SK-N-SH (cell line): Measurements from ENCODE around the gene SUFU. TPM values are rescaled to one million over a fixed set of nuclear protein-coding genes. Genes with fewer than 3 reads are reported as not detected.

ENCODE experiments used
- CTCF ChIA-PET: fragments of 300-600, 350-600 bp; formaldehyde crosslinking; extraction: SDS; loops from one replicate; lab custom pipeline; 2021; lab: Yijun Ruan, JAX
- POLR2A ChIA-PET: fragments of 350-600 bp; sonication (Branson Sonifier 250); formaldehyde crosslinking; extraction: SDS; loops from one replicate; lab custom pipeline; 2020; ENCODE audit warnings: antibody characterized with exemption, inconsistent platforms; lab: Yijun Ruan, JAX
- DNase-seq: peaks from one replicate; pipeline ENCODE4 v3.0.0; 2012
- H2AFZ ChIP-seq: fragments of 200-600 bp; sonication (generic); 2 replicates; pipeline ENCODE4 v1.8.1; 2016; ENCODE audit warnings: antibody characterized with exemption, mild to moderate bottlenecking, low read depth
- H3F3A ChIP-seq: fragments of 200-600 bp; sonication (generic); replicated peaks from 2 replicates; pipeline ENCODE3; 2016; ENCODE audit warnings: antibody characterized with exemption, mild to moderate bottlenecking; ENCODE audit not compliant: insufficient read depth
- H3K27ac ChIP-seq, 2 experiments: fragments of 200-500 bp in 1 of 2; fragments of 200-600 bp in 1 of 2; sonication (Bioruptor generic) in 1 of 2; sonication (generic), shearing (Covaris generic) in 1 of 2; 2 replicates each; pipeline versions ENCODE4 v1.5.1 to v1.6.1; 2014 to 2016; ENCODE audit warnings: low read depth in 2 of 2, inconsistent platforms in 1 of 2, low read length in 1 of 2, mild to moderate bottlenecking in 1 of 2, mixed read lengths in 1 of 2
- H3K27me3 ChIP-seq: fragments of 200-600 bp; sonication (generic), shearing (Covaris generic); 2 replicates; pipeline ENCODE4 v1.6.1; 2016; ENCODE audit warnings: mixed run types; ENCODE audit not compliant: insufficient read depth
- H3K36me3 ChIP-seq, 2 experiments: fragments of 200-500 bp in 1 of 2; fragments of 200-600 bp in 1 of 2; sonication (Bioruptor generic) in 1 of 2; sonication (generic) in 1 of 2; replicated peaks in 1 of 2; 2 replicates each; pipeline versions ENCODE3 to v1.5.1; 2014 to 2016; ENCODE audit warnings: low read length in 1 of 2, mild to moderate bottlenecking in 1 of 2; ENCODE audit not compliant: insufficient read depth in 2 of 2, control insufficient read depth in 1 of 2
- H3K4me1 ChIP-seq, 2 experiments: fragments of 200-500 bp in 1 of 2; fragments of 200-600 bp in 1 of 2; sonication (Bioruptor generic) in 1 of 2; sonication (generic), shearing (Covaris generic) in 1 of 2; 2 replicates each; pipeline versions ENCODE4 v1.5.1 to v1.6.1; 2014 to 2016; ENCODE audit warnings: low read depth in 1 of 2, low read length in 1 of 2, mixed run types in 1 of 2; ENCODE audit not compliant: insufficient read depth in 2 of 2, control insufficient read depth in 1 of 2
- H3K4me2 ChIP-seq: fragments of 200-600 bp; sonication (generic), shearing (Covaris generic); 2 replicates; pipeline ENCODE4 v1.6.1; 2017; ENCODE audit warnings: mixed run types
- H3K4me3 ChIP-seq, 2 experiments: fragments of 200-500 bp in 1 of 2; fragments of 200-600 bp in 1 of 2; sonication (Bioruptor generic) in 1 of 2; sonication (generic), shearing (Covaris generic) in 1 of 2; 2 replicates each; pipeline versions ENCODE4 v1.5.1 to v1.8.1; 2014 to 2016; ENCODE audit warnings: low read depth in 2 of 2, inconsistent platforms in 1 of 2, low read length in 1 of 2, mild to moderate bottlenecking in 1 of 2, mixed read lengths in 1 of 2, moderate library complexity in 1 of 2
- H3K79me2 ChIP-seq: fragments of 200-600 bp; sonication (generic); 2 replicates; pipeline ENCODE4 v1.8.1; 2017; ENCODE audit warnings: mild to moderate bottlenecking; ENCODE audit not compliant: insufficient read depth
- H3K9ac ChIP-seq: fragments of 200-600 bp; sonication (generic); 2 replicates; pipeline ENCODE4 v1.6.1; 2017; ENCODE audit warnings: mixed run types
- H3K9me2 ChIP-seq: fragments of 200-600 bp; sonication (generic); 2 replicates; pipeline ENCODE4 v1.6.1; 2017; ENCODE audit warnings: mixed run types
- H3K9me3 ChIP-seq: fragments of 200-600 bp; sonication (generic); 2 replicates; pipeline ENCODE4 v1.6.1; 2017; ENCODE audit warnings: mixed run types, mild to moderate bottlenecking, moderate library complexity
- H4K20me1 ChIP-seq: fragments of 200-600 bp; sonication (generic); 2 replicates; pipeline ENCODE4 v1.6.1; 2017; ENCODE audit warnings: mild to moderate bottlenecking, mixed run types; ENCODE audit not compliant: insufficient read depth
- GABPA ChIP-seq: IDR thresholded peaks from 2 replicates; pipeline ENCODE4 v1.4.0; 2012; ENCODE audit warnings: low read depth, mild to moderate bottlenecking
- JUND ChIP-seq: IDR thresholded peaks from 2 replicates; pipeline ENCODE4 v1.4.0; 2012
- MEF2A ChIP-seq: IDR thresholded peaks from 2 replicates; pipeline ENCODE4 v1.4.0; 2012; ENCODE audit warnings: low read depth, borderline replicate concordance
- MXI1 ChIP-seq: IDR thresholded peaks from 2 replicates; pipeline ENCODE4 v1.6.1; 2012; ENCODE audit warnings: mild to moderate bottlenecking, low read depth, low read length, improper control_type of control experiment
- NFIC ChIP-seq: IDR thresholded peaks from 2 replicates; pipeline ENCODE4 v1.4.0; 2012; ENCODE audit warnings: borderline replicate concordance
- NRF1 ChIP-seq: IDR thresholded peaks from 2 replicates; pipeline ENCODE4 v1.6.1; 2012; ENCODE audit warnings: low read depth, mild to moderate bottlenecking, low read length
- POLR2AphosphoS5 ChIP-seq: IDR thresholded peaks from 2 replicates; pipeline ENCODE4 v1.6.1; 2012; ENCODE audit warnings: low read depth, low read length
- RFX5 ChIP-seq: IDR thresholded peaks from 2 replicates; pipeline ENCODE4 v1.6.1; 2012; ENCODE audit warnings: mild to moderate bottlenecking, improper control_type of control experiment, low read length
- TAF1 ChIP-seq: IDR thresholded peaks from 2 replicates; pipeline ENCODE4 v1.6.1; 2012; ENCODE audit warnings: low read depth, mild to moderate bottlenecking, low read length, moderate library complexity, borderline replicate concordance
- TEAD4 ChIP-seq: IDR thresholded peaks from 2 replicates; pipeline ENCODE4 v1.4.0; 2012; ENCODE audit warnings: mild to moderate bottlenecking, borderline replicate concordance; ENCODE audit not compliant: insufficient read depth
- YY1 ChIP-seq: IDR thresholded peaks from 2 replicates; pipeline ENCODE4 v1.4.0; 2012; ENCODE audit warnings: low read depth, mild to moderate bottlenecking
- WGBS: methylation state at CpG from one replicate; pipeline ENCODE4 v1.1.6; 2017; ENCODE audit warnings: low lambda C conversion rate; 5-methylcytosine and 5-hydroxymethylcytosine counted together
- polyA plus RNA-seq, 3 experiments: library from polyadenylated mRNA; depleted of rRNA; stranded (reverse); fragments of >200 nt; gene quantifications; 2 replicates each; pipeline ENCODE4 v1.2.3, GENCODE V29; 2012
- TF ChIP-seq, protein P1 (sequence below): IDR thresholded peaks from 2 replicates; pipeline ENCODE4; 2012
- TF ChIP-seq, protein P2 (sequence below): IDR thresholded peaks from 2 replicates; pipeline ENCODE4 v1.6.1; 2012; ENCODE audit warnings: mild to moderate bottlenecking, low read depth, low read length, moderate library complexity
- TF ChIP-seq, protein P3 (sequence below): fragments of 150-350 bp; IDR thresholded peaks from 2 replicates; pipeline ENCODE4 v1.6.1; 2017; ENCODE audit warnings: antibody characterized with exemption, low read length, low read depth, borderline replicate concordance

The SUFU gene
- polyA plus RNA-seq, 1 of the 3 experiments (the other 2 are of a cell fraction) = 5.7 TPM

DNA sequence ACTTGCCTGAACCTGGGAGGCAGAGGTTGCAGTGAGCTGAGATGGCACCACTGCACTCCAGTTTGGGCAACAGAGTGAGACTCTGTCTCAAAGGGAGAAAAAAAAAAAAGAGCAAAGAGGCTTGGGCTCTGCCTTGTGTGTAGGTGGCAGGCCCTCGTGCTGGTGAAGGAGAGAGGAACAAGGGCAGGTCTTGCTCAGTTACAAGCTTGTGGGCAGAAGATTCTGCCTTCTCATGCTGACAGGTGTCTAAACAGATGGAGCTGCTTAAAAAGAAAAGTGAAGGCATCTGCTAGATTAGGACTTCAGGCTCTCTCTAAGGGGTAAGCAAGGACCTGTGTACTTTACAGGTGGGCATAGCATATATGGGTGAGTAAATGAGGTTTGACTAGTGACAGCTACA is 75.0 kb downstream of the SUFU start:
- no peaks in the 10 kb centered on the region; a peak in 1 of 4 replicates for H3K4me1 ChIP-seq
- no peaks in the 10 kb centered on the region for H3K9me2 ChIP-seq
- CTCF ChIA-PET = interaction anchor here (0.6 to 8.2 kb wide), 6 partner anchors 9 to 99 kb away, joined by 3 to 110 read pairs (median 5); partner anchors contain the start of genes ACTR1A and SUFU
- DNase-seq = no peak
- no peaks in the 10 kb centered on the region for H3K79me2 ChIP-seq
- TF ChIP-seq MXI1 = no peak
- TF ChIP-seq, all 33 proteins: peak for 0
- Histone ChIP-seq H3K9ac (no peak overlapping the region), H4K20me1 (no peaks in the 10 kb centered on the region), H3K36me3 (no peaks in the 10 kb centered on the region), H2AFZ (no peak overlapping the region), H3F3A (peaks cover 9% of the 10 kb centered on the region), H3K4me3 (no peak overlapping the region), H3K9me3 (no peaks in the 10 kb centered on the region), H3K27ac (no peak overlapping the region), H3K4me2 (no peak overlapping the region), H3K27me3 (no peaks in the 10 kb centered on the region)
- 82% methylated on average over 1 of the region's 1 CpG for WGBS
- POLR2A ChIA-PET = no interaction called here

DNA sequence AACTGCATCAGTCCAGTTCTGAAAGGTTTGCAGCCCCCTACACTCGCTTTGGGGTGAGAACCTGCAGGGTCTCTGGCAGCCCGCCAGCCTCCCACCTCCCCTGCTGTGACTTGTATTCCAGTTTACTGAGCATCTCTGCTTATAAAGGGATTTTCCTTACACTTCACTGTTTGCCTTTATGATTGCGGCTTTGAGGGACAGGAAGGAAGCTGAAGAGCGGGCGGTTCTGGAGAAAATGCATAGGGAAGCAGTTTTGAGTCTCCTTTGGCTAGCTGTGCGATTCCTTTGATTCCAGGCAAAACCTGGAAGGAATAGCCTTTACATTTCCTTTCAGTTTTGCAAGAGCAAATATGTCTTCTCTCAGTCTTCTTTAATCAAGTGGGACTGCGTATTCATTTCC is 75.6 kb downstream of the SUFU start:
- Histone ChIP-seq H3K79me2 (no peaks in the 10 kb centered on the region), H3F3A (peaks cover 9% of the 10 kb centered on the region), H3K27ac (no peak overlapping the region), H3K9ac (no peak overlapping the region), H3K4me1 (no peaks in the 10 kb centered on the region; a peak in 1 of 4 replicates), H2AFZ (no peak overlapping the region), H3K4me3 (no peak overlapping the region), H4K20me1 (no peaks in the 10 kb centered on the region), H3K4me2 (no peak overlapping the region), H3K9me2 (no peaks in the 10 kb centered on the region), H3K9me3 (no peaks in the 10 kb centered on the region), H3K36me3 (no peaks in the 10 kb centered on the region), H3K27me3 (no peaks in the 10 kb centered on the region)
- POLR2A ChIA-PET = no interaction called here
- WGBS = 87% methylated on average over 7 of the region's 7 CpGs
- TF ChIP-seq POLR2AphosphoS5 (no peak), NFIC (no peak), MEF2A (no peak), RFX5 (no peak)
- TF ChIP-seq, protein P1, sequence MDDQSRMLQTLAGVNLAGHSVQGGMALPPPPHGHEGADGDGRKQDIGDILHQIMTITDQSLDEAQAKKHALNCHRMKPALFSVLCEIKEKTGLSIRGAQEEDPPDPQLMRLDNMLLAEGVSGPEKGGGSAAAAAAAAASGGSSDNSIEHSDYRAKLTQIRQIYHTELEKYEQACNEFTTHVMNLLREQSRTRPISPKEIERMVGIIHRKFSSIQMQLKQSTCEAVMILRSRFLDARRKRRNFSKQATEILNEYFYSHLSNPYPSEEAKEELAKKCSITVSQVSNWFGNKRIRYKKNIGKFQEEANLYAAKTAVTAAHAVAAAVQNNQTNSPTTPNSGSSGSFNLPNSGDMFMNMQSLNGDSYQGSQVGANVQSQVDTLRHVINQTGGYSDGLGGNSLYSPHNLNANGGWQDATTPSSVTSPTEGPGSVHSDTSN = no peak
- CTCF ChIA-PET = interaction anchor here (1.2 to 8.2 kb wide), 5 partner anchors 10 to 99 kb away, joined by 3 to 110 read pairs (median 5); partner anchors contain the start of genes ACTR1A and SUFU
- DNase-seq = no peak

DNA sequence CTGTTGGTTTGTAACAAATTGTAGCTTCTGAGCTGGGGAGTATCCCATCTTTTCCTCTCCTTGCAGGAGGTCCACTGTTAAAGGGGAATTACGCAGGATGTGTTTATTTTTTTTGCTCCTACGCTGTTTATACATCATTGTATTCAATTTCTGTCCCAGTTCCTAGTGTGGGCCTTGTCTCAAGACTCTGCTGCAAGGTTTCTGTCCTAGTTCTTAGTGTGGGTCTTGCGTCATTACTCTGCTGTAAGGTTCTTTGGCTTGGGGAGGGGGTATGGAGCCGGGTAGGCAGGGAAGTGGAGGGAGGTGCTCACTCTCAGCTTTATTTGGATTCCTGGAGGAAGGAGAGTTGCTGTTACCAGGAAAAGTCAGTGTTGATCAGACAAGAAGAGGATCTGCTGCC is 76.5 kb downstream of the SUFU start:
- Histone ChIP-seq H3K9me3 (no peaks in the 10 kb centered on the region), H3K79me2 (0 out of 2 replicates have a peak, but pooled peaks cover 3% of the 10 kb centered on the region), H3K36me3 (no peaks in the 10 kb centered on the region), H3K9ac (no peak overlapping the region), H3K4me3 (no peak overlapping the region), H2AFZ (no peak overlapping the region), H3K4me2 (no peak overlapping the region), H3K27ac (no peak overlapping the region), H4K20me1 (no peaks in the 10 kb centered on the region), H3K4me1 (no peaks in the 10 kb centered on the region; a peak in 1 of 4 replicates), H3K9me2 (no peaks in the 10 kb centered on the region), H3F3A (peaks cover 9% of the 10 kb centered on the region), H3K27me3 (no peaks in the 10 kb centered on the region)
- WGBS = 94% methylated on average over 4 of the region's 4 CpGs
- CTCF ChIA-PET = interaction anchor here (1.3 to 8.2 kb wide), 4 partner anchors 11 to 100 kb away, joined by 5 to 110 read pairs (median 6); partner anchors contain the start of genes ACTR1A and SUFU
- POLR2A ChIA-PET = no interaction called here
- DNase-seq = no peak
- TF ChIP-seq TEAD4 (no peak), TAF1 (no peak), YY1 (no peak), NRF1 (no peak), JUND (no peak), GABPA (no peak)
- TF ChIP-seq, protein P2, sequence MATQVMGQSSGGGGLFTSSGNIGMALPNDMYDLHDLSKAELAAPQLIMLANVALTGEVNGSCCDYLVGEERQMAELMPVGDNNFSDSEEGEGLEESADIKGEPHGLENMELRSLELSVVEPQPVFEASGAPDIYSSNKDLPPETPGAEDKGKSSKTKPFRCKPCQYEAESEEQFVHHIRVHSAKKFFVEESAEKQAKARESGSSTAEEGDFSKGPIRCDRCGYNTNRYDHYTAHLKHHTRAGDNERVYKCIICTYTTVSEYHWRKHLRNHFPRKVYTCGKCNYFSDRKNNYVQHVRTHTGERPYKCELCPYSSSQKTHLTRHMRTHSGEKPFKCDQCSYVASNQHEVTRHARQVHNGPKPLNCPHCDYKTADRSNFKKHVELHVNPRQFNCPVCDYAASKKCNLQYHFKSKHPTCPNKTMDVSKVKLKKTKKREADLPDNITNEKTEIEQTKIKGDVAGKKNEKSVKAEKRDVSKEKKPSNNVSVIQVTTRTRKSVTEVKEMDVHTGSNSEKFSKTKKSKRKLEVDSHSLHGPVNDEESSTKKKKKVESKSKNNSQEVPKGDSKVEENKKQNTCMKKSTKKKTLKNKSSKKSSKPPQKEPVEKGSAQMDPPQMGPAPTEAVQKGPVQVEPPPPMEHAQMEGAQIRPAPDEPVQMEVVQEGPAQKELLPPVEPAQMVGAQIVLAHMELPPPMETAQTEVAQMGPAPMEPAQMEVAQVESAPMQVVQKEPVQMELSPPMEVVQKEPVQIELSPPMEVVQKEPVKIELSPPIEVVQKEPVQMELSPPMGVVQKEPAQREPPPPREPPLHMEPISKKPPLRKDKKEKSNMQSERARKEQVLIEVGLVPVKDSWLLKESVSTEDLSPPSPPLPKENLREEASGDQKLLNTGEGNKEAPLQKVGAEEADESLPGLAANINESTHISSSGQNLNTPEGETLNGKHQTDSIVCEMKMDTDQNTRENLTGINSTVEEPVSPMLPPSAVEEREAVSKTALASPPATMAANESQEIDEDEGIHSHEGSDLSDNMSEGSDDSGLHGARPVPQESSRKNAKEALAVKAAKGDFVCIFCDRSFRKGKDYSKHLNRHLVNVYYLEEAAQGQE = no peak
- TF ChIP-seq, protein P3, sequence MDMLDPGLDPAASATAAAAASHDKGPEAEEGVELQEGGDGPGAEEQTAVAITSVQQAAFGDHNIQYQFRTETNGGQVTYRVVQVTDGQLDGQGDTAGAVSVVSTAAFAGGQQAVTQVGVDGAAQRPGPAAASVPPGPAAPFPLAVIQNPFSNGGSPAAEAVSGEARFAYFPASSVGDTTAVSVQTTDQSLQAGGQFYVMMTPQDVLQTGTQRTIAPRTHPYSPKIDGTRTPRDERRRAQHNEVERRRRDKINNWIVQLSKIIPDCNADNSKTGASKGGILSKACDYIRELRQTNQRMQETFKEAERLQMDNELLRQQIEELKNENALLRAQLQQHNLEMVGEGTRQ = no peak
